ENCODE data around the gene HIRA. TPM values are rescaled to one million over a fixed set of nuclear protein-coding genes. Genes with fewer than 3 reads are reported as not detected.
A peak's percentile ranks its signal among the peaks of the same experiment; 100 is the strongest.

Gene HIRA
- polyA plus RNA-seq, 2 of the 4 experiments (the other 2 are of a cell fraction) = 12.3 to 16.6 TPM

GRCh38 chr22:19449422-19449767, 17.9 kb upstream of the HIRA start:
- DNase-seq (ENCODE audit: low read depth in 1 of 2, low spot score in 1 of 2) (no peak), ATAC-seq (no peak), FAIRE-seq (no peak)
- CTCF ChIA-PET = no interaction called here
- H3K4me3 ChIP-seq = no peak overlapping the region
- H3K27ac ChIP-seq = no peak overlapping the region
- POLR2A ChIA-PET = no interaction called here
- H3K4me1 ChIP-seq = peaks cover 13% of the 10 kb centered on the region; the same call in 2 of the 3 replicates
- H3K4me2 ChIP-seq = no peak overlapping the region
- TF ChIP-seq PHF8 (IDR thresholded peaks at IDR 0.05; ENCODE audit: borderline replicate concordance, low read depth) (no peak), FOSB (CRISPR knock-in tag; IDR thresholded peaks at IDR 0.05) (no peak), SMC3 (IDR thresholded peaks at IDR 0.05) (no peak), NFE2L2 (conservative IDR thresholded peaks at IDR 0.05; ENCODE audit: low read length) (no peak)
- WGBS (ENCODE audit: missing lambda C conversion rate) = 76% methylated on average over 2 of the region's 2 CpGs
- no peaks in the 10 kb centered on the region for H3K9me3 ChIP-seq

DNA sequence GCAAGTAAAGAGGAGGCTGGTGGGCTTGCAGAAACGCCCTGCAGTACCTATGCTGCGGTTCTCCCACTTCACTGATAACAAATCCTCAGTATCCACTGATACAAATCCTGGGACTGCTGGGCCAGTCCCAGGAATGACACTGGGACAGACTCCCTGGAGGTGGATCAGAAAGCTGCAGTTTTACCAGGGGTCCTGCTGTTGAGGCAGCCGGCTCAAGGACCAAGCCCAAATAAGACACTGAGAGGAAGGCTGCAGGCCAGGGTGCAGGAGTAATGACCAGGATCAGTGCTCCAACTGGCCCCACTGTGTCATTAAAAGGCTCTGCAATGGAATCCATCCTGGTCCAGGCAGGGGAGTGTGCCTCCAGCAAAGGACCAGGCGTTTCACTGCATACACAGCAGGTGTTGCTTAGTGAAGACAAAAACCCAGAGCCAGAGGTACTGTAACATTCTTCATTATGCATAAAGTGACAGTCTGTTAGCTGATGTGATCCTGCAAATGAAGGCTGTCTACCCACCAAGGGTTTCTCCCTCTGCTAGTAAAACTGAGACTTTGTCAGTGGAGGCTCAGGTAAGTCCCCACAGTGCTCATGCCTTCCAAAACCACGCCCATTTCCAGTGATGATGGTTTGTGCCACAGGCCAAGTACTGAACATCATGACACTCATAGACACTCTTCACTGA, 17.3 kb upstream of the HIRA start:
- H3K4me1 ChIP-seq = peaks cover 13% of the 10 kb centered on the region; the same call in 2 of the 3 replicates
- TF ChIP-seq ZSCAN20 (CRISPR knock-in tag; IDR thresholded peaks at IDR 0.05) (no peak), POLR2AphosphoS2 (conservative IDR thresholded peaks at IDR 0.05; ENCODE audit: low read length) (no peak), HDAC2 (IDR thresholded peaks at IDR 0.05) (no peak), POLR2A (IDR thresholded peaks at IDR 0.05; ENCODE audit: low read length) (no peak), ZFP36 (IDR thresholded peaks at IDR 0.05; ENCODE audit: borderline replicate concordance, partially characterized antibody) (no peak), RFX5 (IDR thresholded peaks at IDR 0.05) (no peak), SREBF2 (IDR thresholded peaks at IDR 0.05) (no peak), HOXB5 (CRISPR knock-in tag; IDR thresholded peaks at IDR 0.05) (no peak), RCOR1 (IDR thresholded peaks at IDR 0.05; ENCODE audit: low read depth, low read length) (no peak), MAFK (IDR thresholded peaks at IDR 0.05; ENCODE audit: partially characterized antibody) (no peak), CHD2 (IDR thresholded peaks at IDR 0.05; ENCODE audit: low read length, partially characterized antibody) (no peak), RAD21 (conservative IDR thresholded peaks at IDR 0.05 in 1 of 2, IDR thresholded peaks at IDR 0.05 in 1 of 2) (no peak), JUN (IDR thresholded peaks at IDR 0.05) (no peak), CBX8 (IDR thresholded peaks at IDR 0.05) (no peak)
- TF ChIP-seq, protein P1, sequence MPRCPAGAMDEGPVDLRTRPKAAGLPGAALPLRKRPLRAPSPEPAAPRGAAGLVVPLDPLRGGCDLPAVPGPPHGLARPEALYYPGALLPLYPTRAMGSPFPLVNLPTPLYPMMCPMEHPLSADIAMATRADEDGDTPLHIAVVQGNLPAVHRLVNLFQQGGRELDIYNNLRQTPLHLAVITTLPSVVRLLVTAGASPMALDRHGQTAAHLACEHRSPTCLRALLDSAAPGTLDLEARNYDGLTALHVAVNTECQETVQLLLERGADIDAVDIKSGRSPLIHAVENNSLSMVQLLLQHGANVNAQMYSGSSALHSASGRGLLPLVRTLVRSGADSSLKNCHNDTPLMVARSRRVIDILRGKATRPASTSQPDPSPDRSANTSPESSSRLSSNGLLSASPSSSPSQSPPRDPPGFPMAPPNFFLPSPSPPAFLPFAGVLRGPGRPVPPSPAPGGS (IDR thresholded peaks at IDR 0.05) = no peak
- TF ChIP-seq, protein P2, sequence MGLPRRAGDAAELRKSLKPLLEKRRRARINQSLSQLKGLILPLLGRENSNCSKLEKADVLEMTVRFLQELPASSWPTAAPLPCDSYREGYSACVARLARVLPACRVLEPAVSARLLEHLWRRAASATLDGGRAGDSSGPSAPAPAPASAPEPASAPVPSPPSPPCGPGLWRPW (IDR thresholded peaks at IDR 0.05) = no peak
- TF ChIP-seq, protein P3, sequence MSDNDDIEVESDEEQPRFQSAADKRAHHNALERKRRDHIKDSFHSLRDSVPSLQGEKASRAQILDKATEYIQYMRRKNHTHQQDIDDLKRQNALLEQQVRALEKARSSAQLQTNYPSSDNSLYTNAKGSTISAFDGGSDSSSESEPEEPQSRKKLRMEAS (IDR thresholded peaks at IDR 0.05) = no peak
- TF ChIP-seq, protein P4, sequence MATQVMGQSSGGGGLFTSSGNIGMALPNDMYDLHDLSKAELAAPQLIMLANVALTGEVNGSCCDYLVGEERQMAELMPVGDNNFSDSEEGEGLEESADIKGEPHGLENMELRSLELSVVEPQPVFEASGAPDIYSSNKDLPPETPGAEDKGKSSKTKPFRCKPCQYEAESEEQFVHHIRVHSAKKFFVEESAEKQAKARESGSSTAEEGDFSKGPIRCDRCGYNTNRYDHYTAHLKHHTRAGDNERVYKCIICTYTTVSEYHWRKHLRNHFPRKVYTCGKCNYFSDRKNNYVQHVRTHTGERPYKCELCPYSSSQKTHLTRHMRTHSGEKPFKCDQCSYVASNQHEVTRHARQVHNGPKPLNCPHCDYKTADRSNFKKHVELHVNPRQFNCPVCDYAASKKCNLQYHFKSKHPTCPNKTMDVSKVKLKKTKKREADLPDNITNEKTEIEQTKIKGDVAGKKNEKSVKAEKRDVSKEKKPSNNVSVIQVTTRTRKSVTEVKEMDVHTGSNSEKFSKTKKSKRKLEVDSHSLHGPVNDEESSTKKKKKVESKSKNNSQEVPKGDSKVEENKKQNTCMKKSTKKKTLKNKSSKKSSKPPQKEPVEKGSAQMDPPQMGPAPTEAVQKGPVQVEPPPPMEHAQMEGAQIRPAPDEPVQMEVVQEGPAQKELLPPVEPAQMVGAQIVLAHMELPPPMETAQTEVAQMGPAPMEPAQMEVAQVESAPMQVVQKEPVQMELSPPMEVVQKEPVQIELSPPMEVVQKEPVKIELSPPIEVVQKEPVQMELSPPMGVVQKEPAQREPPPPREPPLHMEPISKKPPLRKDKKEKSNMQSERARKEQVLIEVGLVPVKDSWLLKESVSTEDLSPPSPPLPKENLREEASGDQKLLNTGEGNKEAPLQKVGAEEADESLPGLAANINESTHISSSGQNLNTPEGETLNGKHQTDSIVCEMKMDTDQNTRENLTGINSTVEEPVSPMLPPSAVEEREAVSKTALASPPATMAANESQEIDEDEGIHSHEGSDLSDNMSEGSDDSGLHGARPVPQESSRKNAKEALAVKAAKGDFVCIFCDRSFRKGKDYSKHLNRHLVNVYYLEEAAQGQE (IDR thresholded peaks at IDR 0.05) = no peak
- POLR2A ChIA-PET = no interaction called here
- CTCF ChIA-PET = interaction anchor here (0.8 kb wide), 1 partner anchor 181 kb away, joined by 3 read pairs; no protein-coding TSS in a partner anchor
- peak overlapping the region in 1 of 2 experiments; percentile 97; a peak in 1 of 6 replicates for H3K27ac ChIP-seq
- WGBS (ENCODE audit: missing lambda C conversion rate) = 93% methylated on average over 3 of the region's 5 CpGs
- no peaks in the 10 kb centered on the region for H3K9me3 ChIP-seq
- DNase-seq (ENCODE audit: low read depth in 1 of 2, low spot score in 1 of 2) (no peak), ATAC-seq (no peak), FAIRE-seq (no peak)
- H3K4me2 ChIP-seq = peak overlapping the region; percentile 96; the same call in 2 of the 3 replicates
- no peak overlapping the region for H3K4me3 ChIP-seq

Measured in A549 (cell line).